AG09309 (cell line): Measurements from ENCODE around the gene AGGF1.

Source experiments
- DNase-seq: peaks from one replicate; pipeline ENCODE4 v3.0.0-alpha.2; 2010; ENCODE audit warnings: low read depth
- H3K4me3 ChIP-seq: 2 replicates; pipeline ENCODE4 v1.5.1; 2011; ENCODE audit warnings: mild to moderate bottlenecking, low read depth, low read length, moderate library complexity; ENCODE audit not compliant: control insufficient read depth
- CTCF ChIP-seq: IDR thresholded peaks from 2 replicates; pipeline ENCODE4 v1.5.1; 2011; ENCODE audit warnings: mild to moderate bottlenecking, low read depth, low read length, inconsistent platforms; ENCODE audit not compliant: insufficient read depth, control insufficient read depth; ENCODE audit errors: missing control alignments

AGGF1 gene

GRCh38 chr5:77022511-77023417 lies 7.4 kb upstream of the AGGF1 start:
- no peak for TF ChIP-seq CTCF
- H3K4me3 ChIP-seq = no peak overlapping the region
- no peak for DNase-seq

DNA sequence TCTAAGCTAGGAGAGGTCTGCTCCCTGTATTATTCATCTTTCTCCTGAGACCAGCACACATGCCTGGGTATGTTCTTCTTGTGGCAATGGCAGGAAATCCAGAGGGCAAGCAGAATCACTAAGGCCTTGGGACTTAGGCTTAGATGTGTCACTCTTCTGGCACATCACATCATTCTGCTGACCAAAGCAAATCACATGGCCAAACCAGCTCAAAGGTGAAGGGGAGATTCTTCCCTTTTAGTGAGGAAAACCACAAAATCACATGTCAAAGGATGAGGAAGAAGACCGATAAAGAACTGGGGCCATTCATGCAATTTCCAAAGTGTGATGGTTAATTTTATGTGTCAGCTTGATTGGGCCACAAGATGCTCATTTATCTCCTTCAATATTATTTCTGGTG lies 5.7 kb upstream of the AGGF1 start:
- DNase-seq = no peak
- H3K4me3 ChIP-seq = no peak overlapping the region
- no peak for TF ChIP-seq CTCF

GRCh38 chr5:77028631-77029375 lies 1.4 kb upstream of the AGGF1 start:
- DNase-seq = no peak
- no peak for TF ChIP-seq CTCF

GRCh38 chr5:77029376-77029885 lies 773 bp upstream of the AGGF1 start:
- DNase-seq = no peak
- no peak for TF ChIP-seq CTCF
- H3K4me3 ChIP-seq = no peak overlapping the region

More at GRCh38 chr5:77028631-77029375, 1.4 kb upstream of the AGGF1 start:
- H3K4me3 ChIP-seq = no peak overlapping the region

DNA sequence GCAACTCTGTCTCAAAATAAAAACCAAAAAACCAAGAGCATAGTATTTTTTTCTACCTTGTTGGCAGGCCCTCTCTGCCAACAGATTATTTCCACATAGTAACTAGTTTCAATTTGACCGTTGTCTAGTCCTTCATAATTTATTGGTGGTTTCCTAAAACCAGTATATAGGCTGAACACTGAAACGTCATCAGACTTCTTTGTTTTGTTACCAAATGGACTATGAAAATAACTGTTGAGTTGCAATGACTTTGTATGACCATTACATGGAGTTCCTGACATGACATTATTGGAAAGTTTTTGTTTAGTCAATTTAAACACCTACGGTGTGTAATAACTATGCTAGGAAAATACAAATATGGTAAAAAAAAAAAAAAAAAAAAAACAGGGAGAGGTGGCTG lies 1.7 kb downstream of the AGGF1 start:
- TF ChIP-seq CTCF = no peak
- no peak for DNase-seq
- no peak overlapping the region for H3K4me3 ChIP-seq

- no peak for DNase-seq
- no peak overlapping the region for H3K4me3 ChIP-seq
- no peak for TF ChIP-seq CTCF
Measured at GRCh38 chr5:77032635-77033034, 2.4 kb downstream of the AGGF1 start.
